Astrocyte (in vitro differentiated cells and primary cell): ENCODE data around the gene DLL1. TPM values are rescaled to one million over a fixed set of nuclear protein-coding genes. Genes with fewer than 3 reads are reported as not detected.

ENCODE experiments used
- DNase-seq: peaks from one replicate; pipeline ENCODE4 v3.0.0-alpha.2; 2010; ENCODE audit warnings: low read depth
- FAIRE-seq: peaks from 2 replicates; lab custom pipeline; 2011; peaks lifted over from hg19 to GRCh38; lab: Jason Lieb, UNC
- H2AFZ ChIP-seq: 2 replicates; pipeline ENCODE4 v1.6.0; 2012; ENCODE audit warnings: low read depth, low read length, inconsistent platforms
- H3K27ac ChIP-seq: 2 replicates; pipeline ENCODE4 v1.5.1; 2011; ENCODE audit warnings: low read depth, low read length, inconsistent platforms
- H3K27me3 ChIP-seq: 2 replicates; pipeline ENCODE4 v1.6.0; 2011; ENCODE audit warnings: low read length, inconsistent platforms; ENCODE audit not compliant: insufficient read depth
- H3K36me3 ChIP-seq: 2 replicates; pipeline ENCODE4 v1.5.1; 2011; ENCODE audit warnings: low read length, inconsistent platforms; ENCODE audit not compliant: insufficient read depth
- H3K4me1 ChIP-seq: 2 replicates; pipeline ENCODE4 v1.5.1; 2011; ENCODE audit warnings: low read length, inconsistent platforms; ENCODE audit not compliant: insufficient read depth
- H3K4me2 ChIP-seq: 2 replicates; pipeline ENCODE4 v1.6.0; 2012; ENCODE audit warnings: low read length, inconsistent platforms
- H3K4me3 ChIP-seq: 2 replicates; pipeline ENCODE4 v1.5.1; 2011; ENCODE audit warnings: low read depth, mild to moderate bottlenecking, low read length, inconsistent platforms; ENCODE audit not compliant: insufficient read depth
- H3K79me2 ChIP-seq: 2 replicates; pipeline ENCODE4 v1.6.0; 2012; ENCODE audit warnings: mild to moderate bottlenecking, low read length, inconsistent platforms; ENCODE audit not compliant: insufficient read depth
- H3K9ac ChIP-seq: 2 replicates; pipeline ENCODE4 v1.6.0; 2012; ENCODE audit warnings: mild to moderate bottlenecking, low read length, inconsistent platforms
- H3K9me3 ChIP-seq: 2 replicates; pipeline ENCODE4 v1.5.1; 2012; ENCODE audit warnings: low read depth, mild to moderate bottlenecking, low read length, inconsistent platforms; ENCODE audit not compliant: insufficient read depth
- H4K20me1 ChIP-seq: 2 replicates; pipeline ENCODE4 v1.6.0; 2012; ENCODE audit warnings: low read length, inconsistent platforms; ENCODE audit not compliant: insufficient read depth
- H3K27ac Mint-ChIP-seq: one replicate; pipeline ENCODE4 v1.8.0; 2021; ENCODE audit warnings: mild to moderate bottlenecking, mixed read lengths; ENCODE audit not compliant: unreplicated experiment
- H3K27me3 Mint-ChIP-seq: one replicate; pipeline ENCODE4 v1.8.0; 2021; ENCODE audit warnings: low read depth, mixed read lengths; ENCODE audit not compliant: unreplicated experiment
- H3K36me3 Mint-ChIP-seq: one replicate; pipeline ENCODE4 v1.8.0; 2021; ENCODE audit warnings: low read depth, mixed read lengths; ENCODE audit not compliant: unreplicated experiment
- H3K4me1 Mint-ChIP-seq: one replicate; pipeline ENCODE4 v1.8.0; 2021; ENCODE audit warnings: low read depth, mixed read lengths; ENCODE audit not compliant: unreplicated experiment
- H3K4me3 Mint-ChIP-seq: one replicate; pipeline ENCODE4 v1.8.0; 2021; ENCODE audit warnings: mild to moderate bottlenecking, moderate library complexity, mixed read lengths; ENCODE audit not compliant: unreplicated experiment
- H3K9me3 Mint-ChIP-seq: one replicate; pipeline ENCODE4 v1.8.0; 2021; ENCODE audit warnings: mild to moderate bottlenecking, mixed read lengths; ENCODE audit not compliant: unreplicated experiment
- EZH2 ChIP-seq: IDR thresholded peaks from 2 replicates; pipeline ENCODE4 v1.6.1; 2012; ENCODE audit warnings: mild to moderate bottlenecking, low read length, inconsistent platforms; ENCODE audit not compliant: insufficient read depth
- total RNA-seq: library from RNA; stranded (reverse); gene quantifications from 2 replicates; pipeline ENCODE4 v1.2.1, GENCODE V29; 2021
- TF ChIP-seq, protein P1 (sequence below): IDR thresholded peaks from 2 replicates; pipeline ENCODE4 v1.5.1; 2011; ENCODE audit warnings: low read depth, mild to moderate bottlenecking, inconsistent platforms, low read length, moderate library complexity; ENCODE audit not compliant: insufficient read depth

DLL1 gene
- total RNA-seq, 1 donor from 2014 or later = 1.6 TPM

DNA sequence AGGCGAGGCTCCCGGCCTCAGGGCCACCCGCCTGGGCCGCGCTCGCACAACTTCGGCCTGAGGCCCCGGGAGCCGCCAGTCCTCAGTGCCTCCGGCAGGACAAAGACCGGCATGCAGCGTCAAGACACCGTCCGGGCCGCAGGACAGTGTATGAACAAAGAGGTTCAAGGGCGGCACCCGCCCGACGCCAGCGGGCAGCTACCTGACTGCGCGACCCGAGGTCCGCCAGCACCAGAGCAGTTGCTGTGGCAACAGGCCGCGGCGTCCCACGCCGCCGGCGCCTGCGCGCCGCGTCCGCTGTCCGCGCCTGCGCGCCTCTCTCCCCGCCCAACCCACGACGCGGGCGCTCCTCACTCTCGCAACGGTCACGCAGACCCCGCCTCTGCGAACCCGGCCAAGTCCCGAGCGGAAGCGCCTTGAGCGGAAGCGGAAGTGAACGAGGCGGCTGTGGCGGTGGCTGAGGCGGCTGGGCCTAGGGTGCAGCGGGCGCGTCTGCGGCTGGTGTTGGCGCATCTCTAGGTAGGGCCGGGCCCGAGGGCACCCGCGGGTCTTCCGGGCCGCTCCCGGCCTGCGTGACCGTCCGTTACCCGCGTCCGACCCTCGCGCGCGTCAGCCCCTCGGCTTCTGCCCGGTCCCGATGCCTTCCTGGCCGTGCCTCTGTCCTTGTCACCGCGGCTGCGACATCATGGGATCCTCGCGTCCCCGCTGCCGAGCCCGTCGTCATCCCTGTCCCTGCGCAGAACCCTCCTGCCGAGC is 15.6 kb upstream of the DLL1 start, which contains the start of gene FAM120B:
TSS of gene FAM120B (plus strand) at position 435 of the 756 bp plus-strand sequence. CDS start 10,633 bp downstream, outside the sequence.
- Histone ChIP-seq H3K4me1 (peaks cover 17% of the 10 kb centered on the region), H3K4me3 (peak within 1 kb of the TSS; percentile 90), H3K27ac (peak within 1 kb of the TSS; percentile 89), H3K27me3 (no peaks in the 10 kb centered on the region), H4K20me1 (peaks cover 37% of the 10 kb centered on the region), H3K4me2 (peak within 1 kb of the TSS; percentile 98), H2AFZ (peak within 1 kb of the TSS; percentile 94), H3K79me2 (peaks cover 54% of the 10 kb centered on the region), H3K36me3 (no peaks in the 10 kb centered on the region), H3K9ac (peak within 1 kb of the TSS; percentile 95), H3K9me3 (no peaks in the 10 kb centered on the region)
- peak within 1 kb of the TSS; percentile 83 for H3K27ac Mint-ChIP-seq
- H3K9me3 Mint-ChIP-seq = peaks cover 8% of the 10 kb centered on the region
- no peaks in the 10 kb centered on the region for H3K27me3 Mint-ChIP-seq
- peak within 1 kb of the TSS; percentile 94 for H3K4me3 Mint-ChIP-seq
- FAIRE-seq (no peak), DNase-seq (peak; percentile 86)
- TF ChIP-seq EZH2 = no peak
- TF ChIP-seq, protein P1, sequence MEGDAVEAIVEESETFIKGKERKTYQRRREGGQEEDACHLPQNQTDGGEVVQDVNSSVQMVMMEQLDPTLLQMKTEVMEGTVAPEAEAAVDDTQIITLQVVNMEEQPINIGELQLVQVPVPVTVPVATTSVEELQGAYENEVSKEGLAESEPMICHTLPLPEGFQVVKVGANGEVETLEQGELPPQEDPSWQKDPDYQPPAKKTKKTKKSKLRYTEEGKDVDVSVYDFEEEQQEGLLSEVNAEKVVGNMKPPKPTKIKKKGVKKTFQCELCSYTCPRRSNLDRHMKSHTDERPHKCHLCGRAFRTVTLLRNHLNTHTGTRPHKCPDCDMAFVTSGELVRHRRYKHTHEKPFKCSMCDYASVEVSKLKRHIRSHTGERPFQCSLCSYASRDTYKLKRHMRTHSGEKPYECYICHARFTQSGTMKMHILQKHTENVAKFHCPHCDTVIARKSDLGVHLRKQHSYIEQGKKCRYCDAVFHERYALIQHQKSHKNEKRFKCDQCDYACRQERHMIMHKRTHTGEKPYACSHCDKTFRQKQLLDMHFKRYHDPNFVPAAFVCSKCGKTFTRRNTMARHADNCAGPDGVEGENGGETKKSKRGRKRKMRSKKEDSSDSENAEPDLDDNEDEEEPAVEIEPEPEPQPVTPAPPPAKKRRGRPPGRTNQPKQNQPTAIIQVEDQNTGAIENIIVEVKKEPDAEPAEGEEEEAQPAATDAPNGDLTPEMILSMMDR = no peak
- H3K36me3 Mint-ChIP-seq = peaks cover 2% of the 10 kb centered on the region
- peaks cover 22% of the 10 kb centered on the region for H3K4me1 Mint-ChIP-seq

DNA sequence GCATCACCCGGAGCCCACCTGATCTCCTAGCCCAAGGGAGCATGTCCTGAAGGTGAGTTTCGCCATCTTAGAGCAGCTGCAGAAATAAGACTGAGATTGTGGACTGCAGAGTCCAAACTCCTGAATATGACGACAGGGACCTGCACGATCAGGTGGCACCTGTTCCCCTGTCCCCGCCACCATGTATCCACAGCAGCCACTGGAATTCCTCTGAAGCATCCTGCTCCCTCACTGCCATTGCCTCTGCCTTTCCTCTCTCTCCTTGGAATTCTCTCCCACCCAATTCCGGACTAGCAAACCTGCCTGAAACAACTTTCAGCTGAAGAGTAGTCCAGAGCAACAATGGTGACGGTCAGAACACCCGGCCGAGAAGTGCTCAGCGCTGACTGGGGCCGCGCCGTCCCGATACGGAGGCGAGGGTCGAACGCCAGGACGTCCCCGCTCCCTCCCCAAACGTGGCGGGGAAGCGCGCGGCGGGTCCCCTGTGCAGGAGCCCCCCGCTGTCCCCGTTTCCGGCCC is 15.0 kb upstream of the DLL1 start:
- H3K9ac ChIP-seq = peak overlapping the region; percentile 95
- no peak for DNase-seq
- H3K27me3 Mint-ChIP-seq = no peaks in the 10 kb centered on the region
- peak overlapping the region; percentile 98 for H3K4me2 ChIP-seq
- H3K4me3 ChIP-seq = peak overlapping the region; percentile 90
- peak overlapping the region; percentile 88 for H3K4me3 Mint-ChIP-seq
- H3K36me3 ChIP-seq = no peaks in the 10 kb centered on the region
- peaks cover 22% of the 10 kb centered on the region for H3K4me1 Mint-ChIP-seq
- peaks cover 31% of the 10 kb centered on the region for H4K20me1 ChIP-seq
- FAIRE-seq = no peak
- peaks cover 47% of the 10 kb centered on the region for H3K79me2 ChIP-seq
- peaks cover 4% of the 10 kb centered on the region for H3K36me3 Mint-ChIP-seq
- peaks cover 14% of the 10 kb centered on the region for H3K9me3 Mint-ChIP-seq
- H2AFZ ChIP-seq = peak overlapping the region; percentile 94
- H3K27ac Mint-ChIP-seq = no peak overlapping the region
- H3K4me1 ChIP-seq = peaks cover 17% of the 10 kb centered on the region
- H3K27me3 ChIP-seq = no peaks in the 10 kb centered on the region
- TF ChIP-seq, protein P1 = no peak
- peak overlapping the region; percentile 89 for H3K27ac ChIP-seq
- H3K9me3 ChIP-seq = no peaks in the 10 kb centered on the region

DNA sequence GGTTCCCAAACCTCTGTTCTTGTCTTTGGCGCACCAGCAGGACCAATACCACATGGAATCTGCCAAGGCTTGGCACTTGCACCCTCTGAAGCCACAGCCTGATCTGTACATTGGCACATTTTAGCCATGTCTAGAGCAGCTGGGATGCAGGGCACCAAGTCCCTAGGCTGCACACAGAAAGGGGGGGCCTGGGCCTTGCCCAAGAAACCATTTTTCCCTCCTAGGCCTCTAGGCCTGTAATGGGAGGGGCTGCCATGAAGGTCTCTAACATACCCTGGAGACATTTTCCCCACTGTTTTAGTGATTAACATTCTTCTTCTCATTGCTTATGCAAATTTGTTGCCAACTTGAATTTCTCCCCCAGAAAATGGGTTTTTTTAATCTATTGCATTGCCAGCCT is 10.3 kb upstream of the DLL1 start:
- no peak for TF ChIP-seq EZH2
- TF ChIP-seq, protein P1 = no peak
- H3K9me3 ChIP-seq = no peaks in the 10 kb centered on the region

More for the DNA sequence above, 10.3 kb upstream of the DLL1 start:
- no peak overlapping the region for H3K4me3 Mint-ChIP-seq
- H3K4me1 Mint-ChIP-seq = no peaks in the 10 kb centered on the region
- Histone ChIP-seq H3K79me2 (peaks cover 2% of the 10 kb centered on the region), H3K4me1 (peaks cover 5% of the 10 kb centered on the region), H4K20me1 (no peaks in the 10 kb centered on the region), H3K9ac (no peak overlapping the region), H3K4me2 (no peak overlapping the region), H2AFZ (no peak overlapping the region), H3K27ac (no peak overlapping the region), H3K27me3 (peaks cover 28% of the 10 kb centered on the region), H3K4me3 (no peak overlapping the region), H3K36me3 (no peaks in the 10 kb centered on the region)
- DNase-seq (no peak), FAIRE-seq (no peak)
- H3K27ac Mint-ChIP-seq = no peak overlapping the region
- H3K27me3 Mint-ChIP-seq = peaks cover 16% of the 10 kb centered on the region
- peaks cover 6% of the 10 kb centered on the region for H3K36me3 Mint-ChIP-seq
- H3K9me3 Mint-ChIP-seq = peaks cover 20% of the 10 kb centered on the region
